ENCODE results near the gene TMEM156.
A peak's percentile ranks its signal among the peaks of the same experiment; 100 is the strongest.
"Not testable (repeated sequence)": the region's sequence is repeated elsewhere in the genome, so short reads cannot be mapped to it uniquely, and the experiment has no call there.

The TMEM156 gene

DNA sequence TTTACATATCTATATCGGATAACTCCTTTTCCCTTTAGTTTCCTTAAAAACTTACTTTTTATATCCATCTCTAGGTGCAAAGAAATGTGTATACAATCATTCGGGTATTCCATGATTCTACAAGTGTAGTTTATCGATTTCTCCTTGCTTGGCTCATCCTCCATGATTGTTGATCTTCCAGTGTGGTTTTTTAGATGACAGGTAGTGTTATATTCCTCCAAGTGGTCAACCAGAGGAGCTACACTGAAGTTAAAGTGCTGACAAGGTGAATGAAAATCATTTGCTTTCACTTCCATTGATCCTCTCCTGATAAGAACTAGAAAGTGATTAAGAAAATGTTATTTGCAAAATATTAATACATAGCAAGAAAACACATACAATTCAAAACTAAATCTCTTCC lies 38.5 kb downstream of the TMEM156 start:
- H3K27ac ChIP-seq = no peak overlapping the region
- TF ChIP-seq, protein P1, sequence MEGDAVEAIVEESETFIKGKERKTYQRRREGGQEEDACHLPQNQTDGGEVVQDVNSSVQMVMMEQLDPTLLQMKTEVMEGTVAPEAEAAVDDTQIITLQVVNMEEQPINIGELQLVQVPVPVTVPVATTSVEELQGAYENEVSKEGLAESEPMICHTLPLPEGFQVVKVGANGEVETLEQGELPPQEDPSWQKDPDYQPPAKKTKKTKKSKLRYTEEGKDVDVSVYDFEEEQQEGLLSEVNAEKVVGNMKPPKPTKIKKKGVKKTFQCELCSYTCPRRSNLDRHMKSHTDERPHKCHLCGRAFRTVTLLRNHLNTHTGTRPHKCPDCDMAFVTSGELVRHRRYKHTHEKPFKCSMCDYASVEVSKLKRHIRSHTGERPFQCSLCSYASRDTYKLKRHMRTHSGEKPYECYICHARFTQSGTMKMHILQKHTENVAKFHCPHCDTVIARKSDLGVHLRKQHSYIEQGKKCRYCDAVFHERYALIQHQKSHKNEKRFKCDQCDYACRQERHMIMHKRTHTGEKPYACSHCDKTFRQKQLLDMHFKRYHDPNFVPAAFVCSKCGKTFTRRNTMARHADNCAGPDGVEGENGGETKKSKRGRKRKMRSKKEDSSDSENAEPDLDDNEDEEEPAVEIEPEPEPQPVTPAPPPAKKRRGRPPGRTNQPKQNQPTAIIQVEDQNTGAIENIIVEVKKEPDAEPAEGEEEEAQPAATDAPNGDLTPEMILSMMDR (IDR thresholded peaks at IDR 0.05) = no peak
- H3K4me1 ChIP-seq (ENCODE audit: control insufficient read depth in 1 of 2, insufficient read depth in 1 of 2, low read depth in 1 of 2, low read length in 1 of 2) = peaks cover 0 to 11% of the 10 kb centered on the region in 2 experiments
- no peaks in the 10 kb centered on the region for H3K27me3 ChIP-seq
- H3K4me3 ChIP-seq (ENCODE audit: low read depth in 1 of 2, low read length in 1 of 2) = no peak overlapping the region
- H3K9me3 ChIP-seq = no peaks in the 10 kb centered on the region
- H3K36me3 ChIP-seq = no peaks in the 10 kb centered on the region

DNA sequence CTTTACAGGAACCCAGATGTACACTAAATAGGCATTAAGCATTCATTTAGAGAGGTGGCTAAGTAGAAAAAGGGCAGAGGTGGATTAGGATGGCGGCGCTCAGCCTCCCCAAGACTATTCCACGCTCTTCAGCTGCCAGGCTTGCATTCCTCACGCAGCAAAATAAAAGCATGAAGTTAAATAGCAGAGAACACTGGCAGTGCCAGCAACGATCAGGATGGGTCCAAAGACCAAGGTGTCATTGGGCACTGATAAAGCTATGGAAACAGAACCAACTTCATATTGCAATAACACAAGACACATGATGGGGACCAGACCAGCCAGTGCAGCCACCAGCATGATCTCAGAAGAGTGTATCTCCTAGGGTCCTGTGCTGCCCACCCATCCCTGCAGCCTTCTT lies 42.0 kb downstream of the TMEM156 start:
- no peak overlapping the region for H3K27ac ChIP-seq
- TF ChIP-seq, protein P1 (IDR thresholded peaks at IDR 0.05) = no peak
- no peaks in the 10 kb centered on the region for H3K9me3 ChIP-seq
- peaks cover 0 to 11% of the 10 kb centered on the region in 2 experiments for H3K4me1 ChIP-seq (ENCODE audit: control insufficient read depth in 1 of 2, insufficient read depth in 1 of 2, low read depth in 1 of 2, low read length in 1 of 2)
- no peak overlapping the region for H3K4me3 ChIP-seq (ENCODE audit: low read depth in 1 of 2, low read length in 1 of 2)
- no peaks in the 10 kb centered on the region for H3K27me3 ChIP-seq
- H3K36me3 ChIP-seq = no peaks in the 10 kb centered on the region

DNA sequence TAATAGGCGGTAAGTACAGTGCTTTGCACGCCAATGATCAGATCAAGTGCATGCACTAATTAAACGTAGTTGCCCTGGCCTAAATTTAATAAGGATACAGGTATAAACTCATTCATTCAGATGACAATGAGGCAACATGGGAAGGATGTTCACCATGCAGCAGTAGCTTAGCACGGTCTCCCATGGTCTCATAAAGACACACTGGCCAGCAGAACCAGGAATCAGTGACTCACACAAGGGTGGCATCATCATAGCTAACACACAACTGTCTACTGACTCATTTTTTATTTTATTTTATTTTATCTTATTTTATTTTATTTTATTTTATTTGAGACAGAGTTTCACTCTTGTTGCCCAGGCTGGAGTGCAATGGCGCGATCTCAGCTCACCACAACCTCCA lies 42.7 kb downstream of the TMEM156 start:
- Histone ChIP-seq H3K27ac (no peak overlapping the region), H3K9me3 (no peaks in the 10 kb centered on the region), H3K27me3 (no peaks in the 10 kb centered on the region), H3K36me3 (no peaks in the 10 kb centered on the region), H3K4me3 (ENCODE audit: low read depth in 1 of 2, low read length in 1 of 2) (no peak overlapping the region), H3K4me1 (ENCODE audit: control insufficient read depth in 1 of 2, insufficient read depth in 1 of 2, low read depth in 1 of 2, low read length in 1 of 2) (peaks cover 0 to 13% of the 10 kb centered on the region in 2 experiments)
- TF ChIP-seq, protein P1 (IDR thresholded peaks at IDR 0.05) = no peak

DNA sequence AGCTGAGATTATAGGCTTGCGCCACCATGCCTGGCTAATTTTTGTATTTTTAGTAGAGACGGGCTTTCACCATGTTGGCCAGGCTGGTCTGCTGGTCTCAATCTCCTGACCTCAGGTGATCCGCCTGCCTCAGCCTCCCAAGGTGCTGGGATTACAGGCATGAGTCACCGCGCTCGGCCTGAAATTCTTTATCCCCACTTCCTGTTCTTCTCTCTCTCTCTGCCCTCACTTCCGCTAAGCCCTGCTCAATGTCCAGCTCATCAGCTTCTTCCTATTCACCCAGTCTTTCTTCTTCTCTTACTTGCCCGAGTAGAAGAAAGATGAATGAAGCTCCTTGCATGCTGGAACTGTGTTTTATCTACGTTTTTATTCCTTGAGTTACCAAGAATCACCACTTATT lies 43.9 kb downstream of the TMEM156 start:
- peak overlapping the region; percentile 20 for H3K27ac ChIP-seq
- not testable (repeated sequence) for H3K36me3 ChIP-seq
- H3K4me1 ChIP-seq (ENCODE audit: control insufficient read depth in 1 of 2, insufficient read depth in 1 of 2, low read depth in 1 of 2, low read length in 1 of 2) = peaks cover 0 to 13% of the 10 kb centered on the region in 2 experiments

DNA sequence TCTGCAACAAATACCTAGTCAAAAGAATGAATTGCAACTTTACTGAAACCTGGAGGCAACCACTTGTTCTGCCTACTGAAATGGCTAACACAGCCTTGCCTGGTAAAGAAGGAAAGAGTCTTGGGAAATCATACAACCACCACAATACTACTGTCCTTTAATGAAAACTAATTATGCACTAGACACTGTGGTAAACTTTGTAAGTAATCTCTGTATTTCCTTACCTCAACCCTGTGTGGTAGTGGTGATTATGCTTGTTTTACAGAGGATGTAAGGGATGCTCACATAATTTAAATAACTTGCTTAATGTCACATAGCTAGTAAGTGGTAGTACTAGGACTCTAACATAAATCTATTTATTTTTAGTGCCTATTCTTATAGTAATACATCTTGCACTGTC lies 44.7 kb downstream of the TMEM156 start:
- no peak overlapping the region for H3K4me3 ChIP-seq (ENCODE audit: low read depth in 1 of 2, low read length in 1 of 2)
- TF ChIP-seq, protein P1 (IDR thresholded peaks at IDR 0.05) = no peak
- no peaks in the 10 kb centered on the region for H3K27me3 ChIP-seq
- H3K27ac ChIP-seq = no peak overlapping the region
- H3K9me3 ChIP-seq = no peaks in the 10 kb centered on the region
- no peaks in the 10 kb centered on the region for H3K36me3 ChIP-seq
- peaks cover 0 to 13% of the 10 kb centered on the region in 2 experiments for H3K4me1 ChIP-seq (ENCODE audit: control insufficient read depth in 1 of 2, insufficient read depth in 1 of 2, low read depth in 1 of 2, low read length in 1 of 2)

More for the DNA sequence above, 43.9 kb downstream of the TMEM156 start:
- not testable (repeated sequence) for H3K4me3 ChIP-seq (ENCODE audit: low read depth in 1 of 2, low read length in 1 of 2); H3K9me3 ChIP-seq; H3K27me3 ChIP-seq

DNA sequence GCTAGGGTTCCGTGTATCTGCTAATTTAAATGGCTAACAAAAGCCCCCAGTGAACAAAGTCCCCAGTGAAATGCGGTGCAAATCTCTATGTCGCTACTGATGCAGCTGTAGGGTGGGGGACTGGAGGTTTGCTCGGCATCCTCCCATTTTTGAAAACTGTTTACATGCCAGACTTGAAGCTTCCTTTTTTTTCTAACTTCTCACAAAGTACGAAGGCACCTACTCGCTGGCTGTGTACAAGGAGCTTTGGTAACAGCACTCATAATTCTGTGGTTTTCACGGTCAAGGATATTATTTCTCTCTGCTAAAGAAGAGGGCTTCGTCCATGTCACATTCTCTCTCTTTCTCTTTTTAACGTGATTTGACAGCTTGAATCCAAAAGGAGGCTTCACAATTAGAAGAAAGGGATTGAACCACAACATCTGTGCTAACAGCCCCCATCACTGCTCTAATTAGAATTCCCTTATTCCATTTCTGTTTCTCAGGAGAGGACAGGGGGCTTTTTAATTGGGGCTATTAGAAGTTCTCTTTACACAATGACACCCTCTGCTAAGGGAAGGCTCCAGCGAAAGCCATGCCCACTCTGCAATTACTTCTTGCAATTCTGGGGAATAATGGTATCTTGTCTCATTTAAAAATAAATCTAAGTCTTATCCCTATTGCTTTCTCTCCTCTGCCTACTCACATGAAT lies 46.7 kb downstream of the TMEM156 start:
- H3K4me3 ChIP-seq (ENCODE audit: low read depth in 1 of 2, low read length in 1 of 2) = peak overlapping the region in 1 of 2 experiments; percentile 13
- H3K27me3 ChIP-seq = no peaks in the 10 kb centered on the region
- H3K4me1 ChIP-seq (ENCODE audit: control insufficient read depth in 1 of 2, insufficient read depth in 1 of 2, low read depth in 1 of 2, low read length in 1 of 2) = peaks cover 0 to 13% of the 10 kb centered on the region in 2 experiments
- no peaks in the 10 kb centered on the region for H3K9me3 ChIP-seq
- peak overlapping the region; percentile 29 for H3K27ac ChIP-seq
- H3K36me3 ChIP-seq = no peaks in the 10 kb centered on the region
- TF ChIP-seq, protein P1 (IDR thresholded peaks at IDR 0.05) = no peak
